Duodenal mucosa (tissue), 2 donors: ENCODE measurements around the gene CDK16.

Source experiments
- H3K27ac ChIP-seq: one replicate; pipeline ENCODE4 v1.7.0; 2013; ENCODE audit warnings: low read depth, low read length
- H3K27me3 ChIP-seq, 2 donors: one replicate each; pipeline ENCODE4 v1.7.0; 2013; ENCODE audit warnings: low read length in 2 of 2, control low read depth in 1 of 2; ENCODE audit not compliant: insufficient read depth in 2 of 2, control insufficient read depth in 1 of 2
- H3K36me3 ChIP-seq, 2 donors: one replicate each; pipeline ENCODE4 v1.7.0; 2013; ENCODE audit warnings: low read length in 2 of 2, control low read depth in 1 of 2; ENCODE audit not compliant: insufficient read depth in 2 of 2, control insufficient read depth in 1 of 2
- H3K4me1 ChIP-seq, 2 donors: one replicate each; pipeline ENCODE4 v1.7.0; 2013; ENCODE audit warnings: low read length in 2 of 2, control low read depth in 1 of 2; ENCODE audit not compliant: insufficient read depth in 2 of 2, control insufficient read depth in 1 of 2
- H3K4me3 ChIP-seq, 2 donors: one replicate each; pipeline ENCODE4 v1.7.0; 2013; ENCODE audit warnings: low read length in 2 of 2, low read depth in 1 of 2
- H3K9ac ChIP-seq, 2 donors: one replicate each; pipeline ENCODE4 v1.7.0; 2013; ENCODE audit warnings: low read length in 2 of 2, low read depth in 1 of 2
- H3K9me3 ChIP-seq, 2 donors: one replicate each; pipeline ENCODE4 v1.7.0; 2013; ENCODE audit warnings: low read length in 2 of 2, control low read depth in 1 of 2; ENCODE audit not compliant: control insufficient read depth in 1 of 2

The CDK16 gene

DNA sequence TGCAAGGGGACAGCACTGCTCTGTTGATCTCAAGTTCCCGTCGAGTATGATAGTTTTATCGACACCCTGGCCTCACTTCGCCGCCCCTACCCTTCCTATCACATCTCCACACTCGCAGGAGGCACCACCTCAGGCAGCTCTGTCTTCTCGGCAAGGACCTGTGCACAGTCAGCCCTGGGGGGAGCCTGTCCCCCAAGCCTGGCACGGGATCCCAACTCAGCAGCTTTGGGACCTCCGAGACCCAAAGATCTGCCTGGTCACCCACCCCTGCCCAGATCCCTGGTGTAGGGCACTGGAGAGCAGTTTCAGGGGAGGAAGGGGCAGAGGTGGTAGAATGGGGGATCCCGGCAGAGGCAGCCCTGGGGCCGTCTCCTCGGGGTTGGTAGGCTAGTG is 42.9 kb upstream of the CDK16 start:
- H3K27ac ChIP-seq = no peak overlapping the region
- H3K9me3 ChIP-seq = no peaks in the 10 kb centered on the region
- no peak overlapping the region for H3K9ac ChIP-seq
- no peak overlapping the region for H3K4me3 ChIP-seq
- H3K36me3 ChIP-seq = peaks cover 23 to 68% of the 10 kb centered on the region in 2 donors
- no peaks in the 10 kb centered on the region for H3K4me1 ChIP-seq
- H3K27me3 ChIP-seq = no peaks in the 10 kb centered on the region

DNA sequence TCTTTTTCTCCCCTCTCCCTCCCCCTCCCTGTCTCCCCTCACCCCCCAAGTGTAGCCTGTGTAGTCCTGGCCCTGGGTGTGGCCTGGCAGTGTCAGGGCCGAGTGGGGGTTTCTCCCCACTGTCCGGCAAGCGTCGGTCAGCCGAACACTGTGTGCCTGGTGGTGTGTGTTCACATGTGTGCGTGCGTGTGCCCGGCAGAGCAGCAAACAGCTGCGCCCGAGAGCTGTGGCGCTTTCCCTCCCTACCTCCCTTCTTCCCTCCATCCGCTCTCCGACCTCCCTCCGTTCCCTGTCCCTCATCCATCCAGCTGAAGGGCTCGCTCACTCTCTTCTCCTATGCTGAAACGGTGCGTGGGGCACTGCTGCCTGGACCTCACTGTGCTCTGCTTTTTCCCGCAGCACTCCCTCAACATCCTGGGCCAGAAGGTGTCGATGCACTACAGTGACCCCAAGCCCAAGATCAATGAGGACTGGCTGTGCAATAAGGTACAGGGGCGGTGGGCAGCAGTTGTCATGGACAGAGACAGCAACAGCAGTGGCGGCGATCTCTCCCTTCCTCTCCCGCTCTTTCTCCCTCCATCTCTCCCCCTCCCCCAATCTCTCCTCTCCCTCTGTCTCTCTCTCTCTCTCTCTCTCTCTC is 42.3 kb upstream of the CDK16 start:
- H3K9me3 ChIP-seq = no peaks in the 10 kb centered on the region
- no peak overlapping the region for H3K4me3 ChIP-seq
- H3K27ac ChIP-seq = no peak overlapping the region
- no peaks in the 10 kb centered on the region for H3K27me3 ChIP-seq
- H3K9ac ChIP-seq = no peak overlapping the region
- H3K36me3 ChIP-seq = peaks cover 23 to 68% of the 10 kb centered on the region in 2 donors
- no peaks in the 10 kb centered on the region for H3K4me1 ChIP-seq

DNA sequence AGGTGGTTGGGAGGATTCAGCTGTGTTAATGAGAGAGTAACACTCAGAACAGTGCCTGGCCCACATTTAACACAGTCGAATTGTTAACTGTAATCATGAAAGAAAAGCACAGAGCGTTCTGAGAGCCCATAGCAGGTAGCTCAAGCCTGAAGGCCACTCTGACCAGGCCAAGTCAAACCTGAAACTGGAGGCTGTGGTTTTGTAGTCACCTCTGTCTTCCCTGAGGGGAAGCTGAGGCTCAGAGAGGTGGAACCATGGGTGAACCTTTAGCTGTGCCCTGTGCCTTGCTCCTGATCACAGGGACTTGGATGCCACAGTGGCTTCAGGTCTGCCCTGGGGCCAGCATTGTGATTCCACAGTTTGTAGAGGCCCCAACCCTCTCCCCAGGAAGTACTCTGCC is 41.4 kb upstream of the CDK16 start:
- Histone ChIP-seq H3K9ac (no peak overlapping the region), H3K27ac (no peak overlapping the region), H3K9me3 (no peaks in the 10 kb centered on the region), H3K4me1 (no peaks in the 10 kb centered on the region), H3K4me3 (no peak overlapping the region), H3K36me3 (peaks cover 19 to 70% of the 10 kb centered on the region in 2 donors), H3K27me3 (no peaks in the 10 kb centered on the region)

DNA sequence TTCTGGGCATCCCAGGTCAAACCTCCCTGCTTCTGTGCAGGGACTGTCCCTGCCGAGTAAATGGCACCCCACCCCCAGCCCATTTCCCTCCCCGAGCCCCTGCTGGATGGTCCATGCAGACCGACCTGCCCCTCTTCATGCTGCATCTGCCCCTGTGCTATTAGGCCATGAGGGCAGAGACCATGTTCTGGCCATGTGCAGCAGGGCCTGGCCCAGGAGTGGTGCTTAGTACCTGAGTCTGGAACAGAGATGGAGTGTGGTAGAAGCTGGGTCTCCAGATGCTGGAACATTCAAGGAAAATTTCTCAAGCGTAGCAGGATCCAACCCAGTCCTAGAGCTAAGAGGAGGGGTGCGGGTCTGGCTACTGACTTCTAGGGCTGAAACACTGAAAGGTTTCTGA is 40.1 kb upstream of the CDK16 start:
- Histone ChIP-seq H3K9me3 (no peaks in the 10 kb centered on the region), H3K4me3 (no peak overlapping the region), H3K9ac (no peak overlapping the region), H3K4me1 (no peaks in the 10 kb centered on the region), H3K27me3 (no peaks in the 10 kb centered on the region), H3K27ac (no peak overlapping the region), H3K36me3 (peaks cover 16 to 67% of the 10 kb centered on the region in 2 donors)

DNA sequence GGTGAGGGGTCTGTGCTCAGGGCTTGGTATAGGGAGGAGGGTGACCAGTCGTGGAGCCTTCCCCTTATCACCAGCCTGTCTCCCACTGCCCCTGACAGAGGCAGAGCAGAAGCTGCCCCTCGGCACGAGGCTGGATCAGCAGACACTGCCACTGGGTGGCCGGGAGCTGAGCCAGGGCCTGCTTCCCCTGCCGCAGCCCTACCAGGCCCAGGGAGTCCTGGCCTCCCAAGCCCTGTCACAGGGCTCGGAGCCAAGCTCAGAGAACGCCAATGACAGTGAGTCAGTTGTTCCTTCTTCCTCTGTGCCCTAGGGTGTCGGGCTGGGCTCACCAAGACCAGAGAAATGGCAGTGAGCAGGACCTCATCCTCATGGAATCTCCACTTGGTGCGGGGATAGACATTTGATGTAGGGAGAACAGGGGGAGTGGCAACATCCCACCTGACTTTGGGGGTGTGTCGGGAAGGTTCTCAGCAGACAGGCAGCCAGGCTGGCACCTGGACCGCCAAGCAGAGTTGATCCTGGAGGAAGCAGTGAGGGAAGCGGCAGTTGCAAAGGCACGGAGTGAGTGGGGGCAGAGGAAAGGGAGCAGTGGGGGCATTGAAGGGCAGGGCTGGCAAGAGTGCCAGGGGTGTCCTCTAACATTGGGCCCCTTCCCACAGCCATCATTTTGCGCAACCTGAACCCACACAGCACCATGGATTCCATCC is 39.1 kb upstream of the CDK16 start:
- Histone ChIP-seq H3K27me3 (no peaks in the 10 kb centered on the region), H3K36me3 (peaks cover 15 to 63% of the 10 kb centered on the region in 2 donors), H3K4me3 (no peak overlapping the region), H3K4me1 (no peaks in the 10 kb centered on the region), H3K27ac (no peak overlapping the region), H3K9ac (no peak overlapping the region), H3K9me3 (no peaks in the 10 kb centered on the region)

DNA sequence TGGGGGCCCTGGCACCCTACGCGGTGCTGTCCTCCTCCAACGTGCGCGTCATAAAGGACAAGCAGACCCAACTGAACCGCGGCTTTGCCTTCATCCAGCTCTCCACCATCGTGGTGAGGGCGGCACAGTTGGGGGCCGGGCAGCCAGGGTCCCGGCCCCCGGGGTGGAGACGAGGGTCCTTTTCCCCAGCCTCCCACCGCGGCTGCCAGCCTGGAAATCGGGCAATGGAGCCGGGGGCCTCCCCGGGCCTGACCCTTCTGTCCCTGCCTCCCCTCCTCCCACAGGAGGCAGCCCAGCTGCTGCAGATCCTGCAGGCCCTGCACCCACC is 38.6 kb upstream of the CDK16 start:
- Histone ChIP-seq H3K36me3 (peaks cover 15 to 67% of the 10 kb centered on the region in 2 donors), H3K27ac (no peak overlapping the region), H3K4me1 (no peaks in the 10 kb centered on the region), H3K9ac (no peak overlapping the region), H3K9me3 (no peaks in the 10 kb centered on the region), H3K4me3 (no peak overlapping the region), H3K27me3 (no peaks in the 10 kb centered on the region)

DNA sequence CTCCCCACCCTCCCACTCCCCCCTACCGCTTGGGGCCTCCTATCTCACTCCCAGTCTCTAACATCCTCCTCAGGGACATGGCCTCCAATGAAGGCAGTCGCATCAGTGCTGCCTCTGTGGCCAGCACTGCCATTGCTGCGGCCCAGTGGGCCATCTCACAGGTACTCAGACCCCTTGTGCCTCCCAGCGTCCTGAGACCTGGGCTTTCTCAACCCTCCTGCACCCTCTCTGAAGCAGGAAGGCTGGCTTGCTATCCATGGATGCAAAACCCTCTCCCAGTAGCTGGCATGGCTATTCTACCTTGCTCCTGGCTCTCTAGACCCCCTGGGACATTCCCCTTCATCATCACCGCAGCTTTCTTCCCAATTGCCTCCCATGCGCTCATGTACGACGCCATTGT is 38.1 kb upstream of the CDK16 start:
- H3K4me1 ChIP-seq = no peaks in the 10 kb centered on the region
- H3K27ac ChIP-seq = no peak overlapping the region
- H3K27me3 ChIP-seq = no peaks in the 10 kb centered on the region
- H3K9ac ChIP-seq = no peak overlapping the region
- H3K9me3 ChIP-seq = no peaks in the 10 kb centered on the region
- H3K4me3 ChIP-seq = no peak overlapping the region
- H3K36me3 ChIP-seq = peaks cover 15 to 71% of the 10 kb centered on the region in 2 donors

DNA sequence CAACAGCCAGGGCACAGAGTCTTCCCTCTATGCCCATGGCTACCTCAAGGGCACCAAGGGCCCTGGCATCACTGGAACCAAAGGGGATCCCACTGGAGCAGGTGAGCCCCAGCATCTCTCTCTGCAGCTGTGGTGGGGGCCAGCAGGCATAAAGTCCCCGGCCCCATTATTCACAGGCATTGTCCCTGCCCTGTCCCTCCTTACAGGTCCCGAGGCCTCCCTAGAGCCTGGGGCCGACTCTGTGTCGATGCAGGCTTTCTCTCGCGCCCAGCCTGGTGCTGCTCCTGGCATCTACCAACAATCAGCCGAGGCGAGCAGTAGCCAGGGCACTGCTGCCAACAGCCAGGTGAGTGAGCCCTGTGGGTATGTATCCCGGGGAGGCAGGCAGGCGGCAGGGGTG is 37.2 kb upstream of the CDK16 start:
- Histone ChIP-seq H3K9me3 (no peaks in the 10 kb centered on the region), H3K36me3 (peaks cover 12 to 77% of the 10 kb centered on the region in 2 donors), H3K27ac (no peak overlapping the region), H3K9ac (no peak overlapping the region), H3K27me3 (no peaks in the 10 kb centered on the region), H3K4me1 (no peaks in the 10 kb centered on the region), H3K4me3 (no peak overlapping the region)

DNA sequence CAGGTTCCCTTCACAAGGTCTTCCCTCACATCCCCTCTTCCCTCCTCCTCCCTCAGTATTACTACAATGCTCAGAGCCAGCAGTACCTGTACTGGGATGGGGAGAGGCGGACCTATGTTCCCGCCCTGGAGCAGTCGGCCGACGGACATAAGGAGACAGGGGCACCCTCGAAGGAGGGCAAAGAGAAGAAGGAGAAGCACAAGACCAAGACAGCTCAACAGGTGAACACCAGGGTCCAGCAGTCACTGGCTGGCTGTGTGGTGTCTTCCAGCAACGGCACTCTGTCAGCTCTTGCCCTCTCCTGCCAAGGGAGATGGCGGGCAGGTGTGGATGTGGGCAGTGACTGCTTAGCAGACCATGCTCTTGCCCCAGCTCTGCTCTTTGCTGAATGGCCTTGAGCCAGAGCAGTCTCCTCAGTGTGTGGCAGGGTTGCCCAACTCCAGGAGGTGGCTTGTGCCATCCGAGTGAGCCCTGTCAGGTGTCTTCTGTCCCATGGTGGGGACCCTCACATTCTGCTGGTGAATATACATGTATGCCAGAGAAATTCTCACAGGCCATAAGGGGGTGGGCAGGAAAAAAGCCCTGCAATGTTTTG is 36.3 kb upstream of the CDK16 start:
- no peaks in the 10 kb centered on the region for H3K27me3 ChIP-seq
- peaks cover 15 to 77% of the 10 kb centered on the region in 2 donors for H3K36me3 ChIP-seq
- H3K27ac ChIP-seq = no peak overlapping the region

DNA sequence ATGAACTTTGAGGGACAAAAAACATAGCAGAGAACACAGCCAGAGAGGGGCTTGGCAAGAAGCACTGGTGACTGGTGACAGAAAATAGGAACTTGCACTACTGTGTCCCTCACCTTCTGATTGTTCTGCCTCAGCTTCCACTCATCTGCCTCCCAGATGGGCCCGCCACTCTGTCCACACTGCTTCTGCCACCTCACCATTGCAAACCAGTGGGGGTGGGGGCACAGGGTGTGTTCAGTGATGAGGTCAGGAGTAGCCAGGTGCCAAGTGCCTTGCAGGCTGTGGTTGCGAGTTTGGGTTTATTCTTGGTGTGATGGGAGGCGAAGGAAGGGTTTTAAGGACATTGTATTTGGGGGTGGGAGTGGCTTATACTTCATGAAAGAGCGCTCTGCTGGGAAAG is 34.0 kb upstream of the CDK16 start:
- peaks cover 12 to 56% of the 10 kb centered on the region in 2 donors for H3K36me3 ChIP-seq
- no peaks in the 10 kb centered on the region for H3K9me3 ChIP-seq
- no peaks in the 10 kb centered on the region for H3K4me1 ChIP-seq
- H3K27me3 ChIP-seq = no peaks in the 10 kb centered on the region
- H3K27ac ChIP-seq = no peak overlapping the region
- H3K9ac ChIP-seq = no peak overlapping the region
- no peak overlapping the region for H3K4me3 ChIP-seq

More for the DNA sequence above, 36.3 kb upstream of the CDK16 start:
- H3K4me1 ChIP-seq = no peaks in the 10 kb centered on the region
- H3K9me3 ChIP-seq = no peaks in the 10 kb centered on the region
- H3K4me3 ChIP-seq = no peak overlapping the region
- H3K9ac ChIP-seq = no peak overlapping the region
